ENCODE results near the gene SPDYE1.
"Not testable (repeated sequence)": the region's sequence is repeated elsewhere in the genome, so short reads cannot be mapped to it uniquely, and the experiment has no call there.

- TF ChIP-seq, protein P1, sequence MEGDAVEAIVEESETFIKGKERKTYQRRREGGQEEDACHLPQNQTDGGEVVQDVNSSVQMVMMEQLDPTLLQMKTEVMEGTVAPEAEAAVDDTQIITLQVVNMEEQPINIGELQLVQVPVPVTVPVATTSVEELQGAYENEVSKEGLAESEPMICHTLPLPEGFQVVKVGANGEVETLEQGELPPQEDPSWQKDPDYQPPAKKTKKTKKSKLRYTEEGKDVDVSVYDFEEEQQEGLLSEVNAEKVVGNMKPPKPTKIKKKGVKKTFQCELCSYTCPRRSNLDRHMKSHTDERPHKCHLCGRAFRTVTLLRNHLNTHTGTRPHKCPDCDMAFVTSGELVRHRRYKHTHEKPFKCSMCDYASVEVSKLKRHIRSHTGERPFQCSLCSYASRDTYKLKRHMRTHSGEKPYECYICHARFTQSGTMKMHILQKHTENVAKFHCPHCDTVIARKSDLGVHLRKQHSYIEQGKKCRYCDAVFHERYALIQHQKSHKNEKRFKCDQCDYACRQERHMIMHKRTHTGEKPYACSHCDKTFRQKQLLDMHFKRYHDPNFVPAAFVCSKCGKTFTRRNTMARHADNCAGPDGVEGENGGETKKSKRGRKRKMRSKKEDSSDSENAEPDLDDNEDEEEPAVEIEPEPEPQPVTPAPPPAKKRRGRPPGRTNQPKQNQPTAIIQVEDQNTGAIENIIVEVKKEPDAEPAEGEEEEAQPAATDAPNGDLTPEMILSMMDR (conservative IDR thresholded peaks at IDR 0.05 in 1 of 2, IDR thresholded peaks at IDR 0.05 in 1 of 2; ENCODE audit: low read depth in 1 of 2, low read length in 2 of 2): not testable (repeated sequence)
- TF ChIP-seq EZH2 (IDR thresholded peaks at IDR 0.05; ENCODE audit: low read length, missing control alignments): not testable (repeated sequence)
Measured at GRCh38 chr7:44032031-44032430, 34.3 kb downstream of the SPDYE1 start.

Measured in fibroblast of lung (primary cell).